Measurements from ENCODE around the gene KIAA0232.
A peak's percentile ranks its signal among the peaks of the same experiment; 100 is the strongest.

KIAA0232 gene

DNA sequence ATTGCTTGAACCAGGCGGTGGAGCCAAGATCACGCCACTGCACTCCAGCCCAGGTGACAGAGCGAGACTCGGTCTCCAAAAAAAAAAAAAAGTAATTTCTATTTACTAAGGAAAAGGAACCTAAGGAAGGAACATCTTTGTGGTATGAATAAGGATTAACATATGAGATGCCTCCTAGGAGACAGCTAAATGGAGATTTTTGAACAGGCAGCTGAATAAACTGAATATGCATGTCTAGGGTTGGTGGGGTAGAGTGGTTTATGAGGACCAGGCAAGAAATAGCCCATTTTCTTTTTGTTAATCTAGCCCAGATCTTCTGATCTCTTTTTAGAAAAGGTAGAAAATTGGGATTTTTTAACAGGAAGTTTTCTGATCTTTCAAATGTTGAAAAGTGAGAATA, 67.2 kb downstream of the KIAA0232 start:
- DNase-seq (ENCODE audit: low read depth in 2 of 2): no peak

GRCh38 chr4:6851431-6851830, 68.9 kb downstream of the KIAA0232 start:
- no peak for DNase-seq (ENCODE audit: low read depth in 2 of 2)

DNA sequence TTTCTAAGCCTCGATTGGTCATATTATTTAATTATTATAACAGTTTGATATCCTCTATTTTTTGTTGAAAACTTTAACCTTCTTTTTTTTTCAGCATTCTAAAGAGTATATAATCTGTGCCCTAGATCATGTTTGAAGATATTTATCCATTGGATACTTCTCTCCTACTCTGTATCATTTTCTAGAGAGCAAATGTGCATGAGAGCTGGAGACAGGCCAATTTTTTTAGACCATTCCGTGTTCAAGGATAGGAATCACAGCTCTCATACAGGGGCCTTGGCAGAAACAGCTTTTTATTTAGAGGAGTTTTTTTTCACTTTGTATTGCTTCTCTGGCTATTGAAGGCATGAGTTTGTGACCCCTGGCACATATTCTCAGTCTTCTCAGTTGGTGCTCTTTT, 69.4 kb downstream of the KIAA0232 start:
- DNase-seq (ENCODE audit: low read depth in 2 of 2): no peak

- no peak for DNase-seq (ENCODE audit: low read depth in 2 of 2)
These were observed 70.1 kb downstream of the KIAA0232 start for GRCh38 chr4:6852582-6852981.

DNA sequence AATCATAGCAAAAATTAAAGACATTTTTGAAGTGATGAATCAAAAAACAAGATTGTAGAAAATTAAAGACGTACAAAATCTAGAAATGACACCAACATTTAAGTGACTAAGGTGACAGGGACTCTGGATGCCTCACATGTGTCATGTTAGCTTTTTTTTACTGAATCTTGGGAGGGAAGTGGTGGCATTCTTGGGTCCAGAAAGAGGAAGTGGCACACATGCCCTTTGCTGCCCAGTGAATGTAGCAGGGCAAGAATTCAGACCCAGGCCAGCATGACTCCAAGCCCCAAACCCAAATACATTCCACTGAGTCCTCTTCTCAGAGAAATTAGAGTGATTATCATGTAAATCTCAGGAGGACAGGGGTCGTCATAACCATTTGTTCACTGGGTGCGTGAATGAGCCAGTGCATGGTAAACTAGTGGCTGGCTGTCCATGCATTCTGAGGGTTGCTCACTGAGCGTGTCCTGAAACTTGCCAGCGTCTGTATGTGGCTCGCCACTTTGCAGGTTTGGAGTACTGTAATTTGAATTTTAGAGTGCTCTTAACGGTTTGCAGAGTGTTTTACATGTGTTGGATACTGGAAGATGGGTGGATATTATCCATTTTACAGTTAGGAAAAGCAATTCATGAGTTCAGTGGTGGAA, 71.7 kb downstream of the KIAA0232 start:
- no peak for DNase-seq (ENCODE audit: low read depth in 2 of 2)

- DNase-seq (ENCODE audit: low read depth in 2 of 2): no peak
These were observed 73.3 kb downstream of the KIAA0232 start for GRCh38 chr4:6855692-6856297.

DNA sequence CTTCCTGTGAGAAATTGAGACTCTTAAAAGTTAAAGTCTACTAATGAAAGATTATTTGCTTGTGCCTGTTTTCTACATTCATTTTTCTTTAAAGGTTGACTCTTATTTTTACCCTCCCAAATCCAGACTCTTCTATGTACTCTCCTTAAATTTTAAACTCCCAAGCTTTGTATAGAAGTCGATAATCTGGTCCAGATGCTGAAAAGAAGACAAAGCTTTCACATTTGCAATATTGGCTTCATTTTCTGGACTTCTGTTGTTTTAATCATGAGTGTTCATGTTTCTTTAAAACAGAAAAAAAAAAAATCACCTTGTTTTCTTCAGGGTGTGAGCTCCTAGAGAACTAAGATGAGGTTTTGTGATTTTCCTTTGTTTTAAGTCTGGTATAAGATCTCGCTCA, 73.9 kb downstream of the KIAA0232 start:
- no peak for DNase-seq (ENCODE audit: low read depth in 2 of 2)

- no peak for DNase-seq (ENCODE audit: low read depth in 2 of 2)
These were observed 74.7 kb downstream of the KIAA0232 start for GRCh38 chr4:6857009-6857882.

DNA sequence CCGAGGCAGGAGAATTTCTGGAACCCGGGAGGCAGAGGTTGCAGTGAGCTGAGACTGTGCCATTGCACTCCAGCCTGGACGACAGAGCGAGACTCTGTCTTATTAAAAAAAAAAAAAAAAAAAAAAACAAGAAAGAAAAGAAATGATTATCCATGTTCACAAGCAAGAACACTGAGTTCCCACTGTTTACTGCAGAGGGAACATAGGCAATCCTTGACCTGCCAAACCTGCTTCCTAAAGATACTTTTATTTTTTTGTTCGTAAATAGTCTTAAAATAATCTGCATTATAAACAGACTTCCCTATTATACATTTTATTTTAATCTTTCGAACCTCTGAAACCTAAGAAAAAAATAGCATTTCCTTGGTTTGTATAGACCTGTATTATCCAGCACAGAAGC, 76.5 kb downstream of the KIAA0232 start:
- DNase-seq (ENCODE audit: low read depth in 2 of 2): no peak

DNA sequence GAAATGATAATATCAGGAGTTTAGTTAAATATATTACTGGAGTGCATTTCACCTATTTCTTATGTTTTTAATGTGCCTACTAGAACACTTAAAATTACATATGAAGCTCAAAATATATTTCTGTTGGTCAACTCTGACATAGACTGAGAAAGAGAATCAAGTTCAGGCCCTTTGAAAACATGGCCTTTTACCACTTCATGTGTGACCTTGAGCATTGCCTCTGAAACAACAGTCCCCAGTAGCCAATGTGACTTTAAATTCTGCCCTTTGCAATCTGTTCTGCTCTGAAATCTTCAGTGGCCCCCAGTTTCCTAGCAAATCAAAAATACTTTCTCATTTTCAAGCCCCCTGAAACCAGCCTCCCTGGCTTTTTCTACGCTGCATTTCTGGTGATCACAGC, 77.0 kb downstream of the KIAA0232 start:
- no peak for DNase-seq (ENCODE audit: low read depth in 2 of 2)

- DNase-seq (ENCODE audit: low read depth in 2 of 2): no peak
These were observed 85.9 kb downstream of the KIAA0232 start for GRCh38 chr4:6868386-6868785.

DNA sequence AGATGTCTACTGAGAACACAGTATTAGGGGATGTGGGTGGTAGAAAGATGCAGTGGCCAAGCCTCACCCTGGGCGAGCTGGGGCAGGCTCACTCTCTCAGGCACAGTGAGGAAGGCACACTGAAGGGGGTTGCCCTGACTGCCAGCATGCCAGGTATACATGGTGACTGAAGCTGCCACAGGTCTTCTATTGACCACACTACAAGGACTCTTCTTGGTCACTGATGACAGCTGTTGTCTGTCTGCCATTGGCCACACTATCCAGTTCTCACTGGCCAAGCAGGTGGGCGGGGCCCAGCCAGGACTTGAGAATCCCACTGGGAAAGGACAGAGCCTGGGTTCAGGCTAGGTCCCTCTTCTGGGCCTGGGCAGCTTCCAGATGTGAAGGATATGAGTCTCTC, 87.4 kb downstream of the KIAA0232 start:
- no peak for DNase-seq (ENCODE audit: low read depth in 2 of 2)

- DNase-seq (ENCODE audit: low read depth in 2 of 2): no peak
These were observed 90.8 kb downstream of the KIAA0232 start for GRCh38 chr4:6873291-6873690.

DNA sequence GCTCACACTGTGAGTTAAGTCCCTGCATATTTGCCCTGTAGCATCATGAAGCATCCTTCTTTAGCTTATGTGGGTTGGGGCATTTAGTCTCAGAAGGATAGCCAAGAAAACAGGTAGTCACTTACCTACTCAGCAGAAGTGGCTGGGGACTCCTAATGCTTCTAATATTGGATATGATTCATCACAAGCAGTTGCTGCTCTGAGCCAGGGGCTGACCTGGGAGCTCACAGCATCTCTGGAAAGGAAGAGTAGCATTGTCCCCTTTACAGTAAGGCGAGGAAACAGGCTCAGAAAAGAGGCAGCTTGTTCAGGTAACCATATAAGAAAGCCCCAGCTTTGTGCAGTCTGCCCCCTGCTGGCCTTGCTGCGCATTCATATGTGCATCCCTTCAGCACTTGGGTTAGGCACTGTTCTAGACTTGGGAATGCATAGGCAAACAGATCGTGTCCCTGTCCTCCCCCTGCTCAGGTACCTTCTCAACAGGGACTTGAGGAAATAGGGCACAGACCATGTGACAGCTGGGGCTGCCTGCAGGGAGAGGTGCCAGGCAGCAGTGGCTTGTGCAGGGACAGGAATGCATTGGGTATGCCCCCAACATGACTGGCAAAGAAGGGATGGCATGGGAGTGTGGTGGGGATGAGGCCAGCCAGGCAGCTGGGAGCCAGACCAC, 91.4 kb downstream of the KIAA0232 start:
- peak; percentile 40 to 64 for DNase-seq (ENCODE audit: low read depth in 2 of 2)

DNA sequence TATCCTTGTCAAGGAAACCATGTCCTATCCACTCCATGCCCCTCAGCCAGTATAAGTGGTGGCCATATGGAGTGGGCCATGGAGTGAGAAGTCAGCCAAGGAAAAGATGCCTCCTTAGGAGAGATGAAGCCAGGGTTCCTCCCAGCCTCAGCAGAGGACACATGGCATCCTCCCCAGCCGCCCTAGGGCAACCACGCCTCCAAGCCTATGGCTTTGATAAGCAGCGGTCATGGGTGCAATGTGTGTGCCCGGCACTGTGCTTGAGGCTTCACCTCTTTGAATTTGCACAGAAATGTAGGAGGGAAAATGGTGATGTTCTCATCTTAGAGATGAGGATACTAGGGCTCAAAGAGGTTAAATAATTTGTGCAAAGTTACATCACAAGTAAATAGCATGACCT, 92.5 kb downstream of the KIAA0232 start:
- no peak for DNase-seq (ENCODE audit: low read depth in 2 of 2)

DNA sequence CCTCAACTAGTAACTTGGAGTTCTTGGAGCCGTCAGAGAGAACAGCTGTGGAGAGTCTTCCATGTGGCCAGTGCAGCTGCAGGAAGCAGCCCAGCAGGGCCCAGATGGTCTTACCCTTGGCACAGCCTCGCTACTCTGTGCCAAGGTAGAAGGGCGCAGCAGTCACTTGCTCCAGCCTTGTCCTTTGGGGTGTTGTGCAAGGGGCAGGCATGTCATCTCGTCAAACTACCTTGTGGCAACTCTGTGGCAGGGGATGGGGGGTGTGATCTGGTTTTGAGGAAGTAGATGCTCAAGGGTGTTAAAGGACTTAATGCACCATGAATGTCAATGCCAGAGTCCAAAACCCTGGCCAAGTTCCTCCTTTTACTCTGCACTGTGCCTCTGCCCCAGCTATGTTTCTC, 92.9 kb downstream of the KIAA0232 start:
- no peak for DNase-seq (ENCODE audit: low read depth in 2 of 2)

DNA sequence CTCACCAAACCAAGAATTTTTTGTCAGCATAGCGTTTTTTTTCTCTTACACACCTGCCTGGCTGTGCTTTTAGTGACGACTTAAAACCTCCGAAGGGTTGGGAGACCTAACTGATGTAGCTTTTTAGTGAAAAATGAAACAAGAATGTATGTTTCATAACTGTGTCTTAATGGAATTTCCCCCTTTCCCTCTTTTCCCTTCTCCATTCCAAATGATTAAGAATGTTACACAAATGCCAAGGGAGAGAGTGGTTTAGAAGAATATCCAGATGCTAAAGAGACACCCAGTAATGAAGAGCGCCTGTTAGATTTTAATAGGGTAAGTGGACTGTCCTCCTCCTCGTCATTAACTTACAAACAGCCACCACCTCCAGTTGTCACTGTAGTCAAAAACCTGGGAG, 93.9 kb downstream of the KIAA0232 start:
- DNase-seq (ENCODE audit: low read depth in 2 of 2): no peak

DNA sequence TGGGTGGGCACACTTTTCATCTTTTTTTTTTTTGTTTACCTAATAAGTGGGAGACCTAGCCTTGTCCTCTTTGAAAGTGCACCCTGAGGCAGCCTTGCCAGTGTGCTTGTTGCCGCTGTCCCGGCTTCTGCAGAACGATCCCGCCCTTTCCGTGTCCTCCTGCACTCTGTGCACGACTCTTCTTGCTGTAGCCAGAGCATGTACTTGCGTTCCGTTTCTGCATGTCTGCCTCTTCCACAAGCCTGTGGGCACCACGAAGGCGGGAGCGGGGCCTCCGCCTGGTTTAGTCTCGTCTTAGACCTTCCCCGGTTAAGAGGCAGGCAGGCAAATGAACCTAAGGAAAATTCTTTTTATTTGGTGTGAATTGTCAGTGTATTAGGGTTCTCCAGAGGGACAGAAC, 94.5 kb downstream of the KIAA0232 start:
- no peak for DNase-seq (ENCODE audit: low read depth in 2 of 2)

GRCh38 chr4:6878451-6879059, 96.0 kb downstream of the KIAA0232 start:
- no peak for DNase-seq (ENCODE audit: low read depth in 2 of 2)

GRCh38 chr4:6880691-6881090, 98.2 kb downstream of the KIAA0232 start:
- DNase-seq (ENCODE audit: low read depth in 2 of 2): no peak

GRCh38 chr4:6881908-6882307, 99.4 kb downstream of the KIAA0232 start:
- DNase-seq (ENCODE audit: low read depth in 2 of 2): no peak

- no peak for DNase-seq (ENCODE audit: low read depth in 2 of 2)
These were observed 101.9 kb downstream of the KIAA0232 start for GRCh38 chr4:6884341-6884870.
